Central memory CD8-positive, alpha-beta T cell (primary cell): Measurements from ENCODE around the gene ADARB2.

ENCODE experiments used
- ATAC-seq: fragments of 150-1000 bp; cut with Tn5 transposase; replicated peaks from 2 replicates; pipeline ENCODE4 v1.10.0; 2022; ENCODE audit warnings: mild to moderate bottlenecking, moderate FRiP score, moderate number of reproducible peaks; ENCODE audit not compliant: poor library complexity, severe bottlenecking; ENCODE audit errors: extremely low read depth
- DNase-seq, 2 donors: peaks; one replicate each; pipeline ENCODE4 v3.0.0; 2021; ENCODE audit warnings: low spot score in 2 of 2
- H3K27ac Mint-ChIP-seq: one replicate; pipeline ENCODE4 v1.8.0; 2022; ENCODE audit warnings: low read depth, mild to moderate bottlenecking, moderate library complexity, mixed read lengths
- H3K27me3 Mint-ChIP-seq: one replicate; pipeline ENCODE4 v1.8.0; 2022; ENCODE audit warnings: mixed read lengths
- H3K36me3 Mint-ChIP-seq: one replicate; pipeline ENCODE4 v1.8.0; 2022; ENCODE audit warnings: mild to moderate bottlenecking, moderate library complexity, mixed read lengths; ENCODE audit not compliant: insufficient read depth
- H3K4me1 Mint-ChIP-seq: one replicate; pipeline ENCODE4 v1.8.0; 2022; ENCODE audit warnings: mixed read lengths
- H3K4me3 Mint-ChIP-seq: one replicate; pipeline ENCODE4 v1.8.0; 2022; ENCODE audit warnings: mild to moderate bottlenecking, moderate library complexity, mixed read lengths
- H3K9me3 Mint-ChIP-seq: one replicate; pipeline ENCODE4 v1.8.0; 2022; ENCODE audit warnings: mixed read lengths

ADARB2 gene

DNA sequence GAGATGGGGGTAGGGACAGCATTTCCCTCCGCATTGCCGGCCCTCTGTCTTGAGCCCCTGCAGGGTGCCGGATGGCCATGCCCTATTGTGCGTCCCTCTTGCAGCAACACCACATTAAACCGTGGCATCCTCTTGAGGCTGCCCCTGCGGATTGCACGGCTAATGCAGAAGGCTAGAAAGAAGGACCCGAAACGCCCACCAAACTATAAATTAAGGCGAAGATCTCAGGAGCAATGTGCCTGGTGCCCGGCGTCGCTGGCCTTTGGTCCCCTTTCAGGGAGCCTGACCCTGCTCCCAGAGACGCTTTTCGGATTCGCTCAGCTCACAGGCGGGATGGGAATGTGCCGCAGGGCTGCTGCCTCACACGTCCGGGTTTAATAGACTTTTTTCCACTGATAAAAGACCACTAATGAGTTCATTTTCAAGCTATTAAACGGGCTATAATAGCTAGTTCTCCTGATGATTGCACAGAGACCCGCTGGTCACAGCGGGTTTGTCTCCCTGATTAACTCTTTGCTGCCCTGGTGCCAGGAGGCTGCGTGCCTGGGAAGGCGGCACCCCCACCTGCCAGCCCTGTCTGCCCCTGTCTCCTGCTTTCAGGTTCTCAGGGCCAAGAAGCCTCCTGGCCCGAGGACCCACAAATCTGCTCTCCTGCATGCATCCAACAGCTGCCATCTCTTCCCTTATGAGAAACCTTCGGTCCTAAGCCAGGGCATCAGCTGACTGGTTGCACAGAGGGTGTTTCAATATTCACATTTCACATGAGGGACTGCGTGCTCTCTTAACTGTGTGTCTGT lies 128.3 kb downstream of the ADARB2 start:
- no peak overlapping the region for H3K27ac Mint-ChIP-seq
- no peak overlapping the region for H3K4me3 Mint-ChIP-seq
- DNase-seq = no peak
- H3K27me3 Mint-ChIP-seq = peaks cover 61% of the 10 kb centered on the region
- H3K36me3 Mint-ChIP-seq = no peaks in the 10 kb centered on the region
- H3K4me1 Mint-ChIP-seq = peaks cover 8% of the 10 kb centered on the region
- ATAC-seq = no peak
- no peaks in the 10 kb centered on the region for H3K9me3 Mint-ChIP-seq

DNA sequence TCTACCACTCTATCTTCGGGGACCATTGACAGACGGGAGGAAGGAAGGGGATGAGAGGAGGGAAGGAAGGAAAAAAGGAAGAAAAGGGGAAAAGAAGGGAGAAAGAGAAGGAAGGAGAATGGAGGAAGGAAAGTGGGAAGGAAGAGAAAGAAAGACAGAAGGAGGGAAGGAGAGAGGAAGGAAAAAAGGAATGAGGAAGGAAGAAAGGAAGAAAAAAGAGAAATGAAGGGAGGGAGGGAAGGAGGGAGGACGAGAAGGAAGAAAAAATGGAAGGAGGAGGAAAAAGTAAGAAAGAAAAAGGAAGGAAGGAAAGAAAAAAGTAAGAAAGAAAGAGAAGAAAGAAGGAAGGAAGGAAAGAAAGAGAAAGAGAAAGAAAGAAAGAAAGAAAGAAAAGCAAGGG lies 128.9 kb downstream of the ADARB2 start:
- H3K27me3 Mint-ChIP-seq = peaks cover 61% of the 10 kb centered on the region
- H3K4me3 Mint-ChIP-seq = no peak overlapping the region
- no peaks in the 10 kb centered on the region for H3K9me3 Mint-ChIP-seq
- no peak for DNase-seq
- H3K36me3 Mint-ChIP-seq = no peaks in the 10 kb centered on the region
- no peak for ATAC-seq
- no peak overlapping the region for H3K27ac Mint-ChIP-seq
- H3K4me1 Mint-ChIP-seq = peaks cover 8% of the 10 kb centered on the region

DNA sequence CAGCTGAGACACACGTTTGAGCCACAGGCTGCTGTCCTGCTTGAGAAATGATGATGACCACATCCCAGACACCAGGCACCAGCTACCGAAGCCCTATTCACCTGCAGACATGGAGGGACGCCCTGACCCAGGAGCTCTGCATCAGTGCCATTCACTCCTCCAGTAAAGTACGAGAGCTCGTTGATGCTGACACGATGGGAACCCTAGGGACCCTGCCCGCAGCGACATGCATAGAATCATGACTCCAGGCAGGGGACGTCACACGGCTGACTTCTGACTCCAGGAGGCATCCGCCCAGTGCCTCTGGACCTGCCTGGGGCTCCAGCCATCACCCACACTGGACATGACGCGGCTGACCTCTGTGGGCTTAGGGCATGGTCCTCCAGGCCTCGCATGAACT lies 129.9 kb downstream of the ADARB2 start:
- Mint-ChIP-seq H3K4me1 (peaks cover 8% of the 10 kb centered on the region), H3K27me3 (peaks cover 61% of the 10 kb centered on the region), H3K27ac (no peak overlapping the region), H3K9me3 (no peaks in the 10 kb centered on the region), H3K36me3 (no peaks in the 10 kb centered on the region), H3K4me3 (no peak overlapping the region)
- DNase-seq = no peak
- no peak for ATAC-seq

DNA sequence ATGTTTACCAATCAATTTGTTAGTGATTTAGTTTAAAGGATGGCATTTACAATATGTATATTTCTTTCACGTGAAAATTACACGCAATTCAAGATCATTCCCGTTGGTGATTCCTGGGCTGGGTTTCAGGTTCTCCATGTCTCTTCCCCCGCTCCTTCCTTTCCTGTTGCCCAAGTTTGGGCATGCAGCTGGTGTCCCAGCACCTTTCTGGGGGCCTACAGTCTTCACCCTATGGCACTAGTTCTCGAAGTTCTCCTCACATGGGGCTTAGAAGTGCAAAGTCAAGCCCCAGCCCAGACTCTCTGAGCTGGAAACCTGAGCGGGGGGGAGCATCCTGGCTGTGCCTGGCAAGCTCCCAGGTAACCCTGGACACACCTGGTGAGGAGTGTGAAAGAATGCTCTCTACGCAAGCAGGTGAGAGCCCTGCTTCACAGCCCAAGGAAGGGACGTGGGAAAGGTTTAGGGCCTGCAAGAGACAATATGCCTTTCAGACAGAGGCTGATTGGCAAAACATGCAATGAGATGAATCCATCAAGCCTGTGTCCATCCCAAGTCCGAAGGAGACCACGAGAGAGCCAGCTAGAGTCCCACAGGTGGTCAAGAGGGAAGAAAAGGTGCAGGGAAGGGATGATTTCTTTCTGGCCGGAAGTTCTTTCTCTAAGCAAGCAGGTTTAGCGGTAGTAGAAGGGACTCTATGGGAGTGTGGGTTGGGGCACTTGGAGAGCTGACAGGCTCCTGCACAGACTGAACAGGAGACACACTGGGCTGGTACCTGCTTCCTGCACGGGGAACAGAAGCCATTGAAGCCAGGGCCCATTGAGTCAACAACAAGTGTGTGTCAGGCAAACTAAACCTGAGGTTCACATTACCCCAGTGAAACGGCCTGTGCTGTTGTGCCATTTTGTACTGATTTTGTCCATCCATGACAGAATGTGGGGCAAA lies 131.1 kb downstream of the ADARB2 start:
- no peak for DNase-seq
- Mint-ChIP-seq H3K27me3 (peaks cover 51% of the 10 kb centered on the region), H3K4me3 (no peak overlapping the region), H3K4me1 (peaks cover 8% of the 10 kb centered on the region), H3K36me3 (no peaks in the 10 kb centered on the region), H3K9me3 (no peaks in the 10 kb centered on the region), H3K27ac (no peak overlapping the region)
- no peak for ATAC-seq

DNA sequence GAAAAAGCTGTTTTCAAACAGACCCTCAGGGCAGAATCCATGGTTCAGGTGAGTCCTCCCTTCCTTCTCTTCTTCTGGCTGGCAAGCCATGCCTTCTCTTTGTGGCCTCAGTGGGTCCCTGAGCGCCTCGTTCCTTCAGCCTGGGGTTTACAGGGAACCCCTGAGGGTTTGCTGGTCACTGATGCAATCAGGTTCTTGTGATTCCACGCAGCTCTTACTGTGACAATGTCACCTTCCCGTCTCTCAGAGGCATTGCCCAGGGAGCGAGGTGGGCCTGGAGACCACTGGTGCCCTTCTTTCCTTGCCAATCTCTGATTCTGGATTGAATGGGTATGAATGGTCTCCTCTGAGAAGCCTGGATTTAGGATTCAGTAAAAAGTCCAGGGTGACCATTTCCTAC lies 132.2 kb downstream of the ADARB2 start:
- H3K36me3 Mint-ChIP-seq = no peaks in the 10 kb centered on the region
- peaks cover 39% of the 10 kb centered on the region for H3K27me3 Mint-ChIP-seq
- DNase-seq (no peak), ATAC-seq (no peak)
- no peaks in the 10 kb centered on the region for H3K9me3 Mint-ChIP-seq
- H3K4me1 Mint-ChIP-seq = peaks cover 8% of the 10 kb centered on the region
- no peak overlapping the region for H3K27ac Mint-ChIP-seq
- H3K4me3 Mint-ChIP-seq = no peak overlapping the region

DNA sequence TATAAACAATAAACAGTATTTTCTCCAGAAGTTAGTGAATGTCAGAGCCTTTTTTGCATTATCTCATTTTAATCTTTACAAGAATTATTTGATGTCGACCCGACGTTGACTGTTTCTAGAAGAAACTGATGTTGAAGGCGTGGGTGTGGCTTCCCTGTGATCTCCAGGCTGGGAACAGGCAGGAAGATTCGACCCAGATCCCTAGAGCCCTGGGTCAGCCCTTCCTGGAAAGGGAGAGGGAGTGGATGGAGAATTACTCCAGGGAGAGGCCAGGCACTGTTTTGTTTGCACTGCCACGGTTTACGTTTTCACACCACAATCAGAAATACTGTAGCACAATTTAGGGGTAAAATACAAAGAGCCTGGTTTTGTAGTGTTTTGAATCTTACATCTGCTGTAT lies 133.1 kb downstream of the ADARB2 start:
- H3K9me3 Mint-ChIP-seq = no peaks in the 10 kb centered on the region
- ATAC-seq (no peak), DNase-seq (no peak)
- peaks cover 8% of the 10 kb centered on the region for H3K4me1 Mint-ChIP-seq
- H3K27ac Mint-ChIP-seq = no peak overlapping the region
- no peaks in the 10 kb centered on the region for H3K36me3 Mint-ChIP-seq
- peaks cover 31% of the 10 kb centered on the region for H3K27me3 Mint-ChIP-seq
- H3K4me3 Mint-ChIP-seq = no peak overlapping the region

DNA sequence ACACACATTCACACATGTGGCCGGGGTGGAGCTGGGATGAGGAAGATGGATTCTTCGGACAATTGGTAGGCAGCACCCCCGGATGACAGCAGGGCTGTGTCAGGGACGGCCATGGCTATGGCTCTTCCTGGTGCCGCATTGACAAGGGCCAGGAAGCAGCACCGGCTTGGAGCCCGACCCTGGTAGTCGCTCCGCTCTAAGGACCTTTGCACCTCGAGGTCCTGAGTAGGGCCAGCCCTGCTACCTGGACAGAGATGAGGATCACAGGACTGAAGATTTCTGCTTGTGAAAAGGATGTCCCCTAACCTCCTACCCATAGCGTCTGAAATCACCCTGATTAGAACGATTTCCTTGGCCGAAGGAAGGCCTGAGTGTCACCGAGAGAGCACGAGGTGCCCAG lies 134.1 kb downstream of the ADARB2 start:
- H3K36me3 Mint-ChIP-seq = no peaks in the 10 kb centered on the region
- H3K4me1 Mint-ChIP-seq = peaks cover 3% of the 10 kb centered on the region
- no peak for ATAC-seq
- no peak for DNase-seq
- H3K4me3 Mint-ChIP-seq = no peak overlapping the region
- no peak overlapping the region for H3K27ac Mint-ChIP-seq
- peaks cover 20% of the 10 kb centered on the region for H3K27me3 Mint-ChIP-seq
- no peaks in the 10 kb centered on the region for H3K9me3 Mint-ChIP-seq

DNA sequence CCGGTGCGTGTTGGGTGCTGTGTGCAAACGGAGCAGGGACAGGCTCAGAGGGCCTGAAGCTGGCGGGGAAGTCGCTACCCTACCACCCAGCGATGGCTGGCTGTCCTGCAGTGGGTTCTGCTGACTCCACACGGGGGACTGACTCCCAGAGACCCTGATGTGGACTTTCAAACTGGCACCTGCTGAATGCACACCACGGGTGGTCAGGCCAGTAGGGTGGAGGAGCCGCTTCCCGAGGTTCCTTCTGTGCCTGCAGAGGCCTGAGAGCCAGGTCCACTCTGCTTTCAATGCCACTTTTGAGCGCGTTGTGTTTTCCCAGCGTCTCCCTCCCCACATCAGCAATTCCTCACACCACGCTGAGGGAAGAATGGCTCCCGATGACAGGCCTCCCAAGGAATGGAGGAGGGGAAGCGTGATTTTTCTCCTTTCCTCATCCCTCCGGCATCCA lies 135.3 kb downstream of the ADARB2 start:
- Mint-ChIP-seq H3K9me3 (no peaks in the 10 kb centered on the region), H3K4me1 (no peaks in the 10 kb centered on the region), H3K27me3 (peaks cover 11% of the 10 kb centered on the region), H3K4me3 (no peak overlapping the region), H3K36me3 (no peaks in the 10 kb centered on the region), H3K27ac (no peak overlapping the region)
- ATAC-seq (no peak), DNase-seq (no peak)

DNA sequence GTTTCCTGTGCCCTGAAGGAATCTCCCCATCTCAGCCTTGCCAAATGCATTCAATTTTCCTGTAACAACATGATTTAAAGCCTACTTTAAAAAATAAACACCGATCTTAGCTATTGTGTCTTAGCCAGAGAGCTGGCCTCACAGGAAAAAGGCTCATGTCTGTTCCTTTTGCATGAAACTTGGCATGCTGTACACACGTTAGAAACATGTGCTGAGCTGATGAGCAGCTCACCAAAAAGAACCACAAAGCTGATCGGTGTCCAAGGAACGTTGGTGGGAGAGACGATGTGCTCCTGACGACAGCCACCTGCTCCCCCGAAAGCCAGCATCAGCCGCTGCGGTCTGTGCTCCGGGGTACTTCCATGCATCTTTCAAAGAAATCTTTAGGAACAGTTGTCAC lies 135.9 kb downstream of the ADARB2 start:
- no peak overlapping the region for H3K4me3 Mint-ChIP-seq
- no peaks in the 10 kb centered on the region for H3K9me3 Mint-ChIP-seq
- no peak for DNase-seq
- no peaks in the 10 kb centered on the region for H3K36me3 Mint-ChIP-seq
- no peak overlapping the region for H3K27ac Mint-ChIP-seq
- no peak for ATAC-seq
- H3K27me3 Mint-ChIP-seq = peaks cover 9% of the 10 kb centered on the region
- no peaks in the 10 kb centered on the region for H3K4me1 Mint-ChIP-seq

DNA sequence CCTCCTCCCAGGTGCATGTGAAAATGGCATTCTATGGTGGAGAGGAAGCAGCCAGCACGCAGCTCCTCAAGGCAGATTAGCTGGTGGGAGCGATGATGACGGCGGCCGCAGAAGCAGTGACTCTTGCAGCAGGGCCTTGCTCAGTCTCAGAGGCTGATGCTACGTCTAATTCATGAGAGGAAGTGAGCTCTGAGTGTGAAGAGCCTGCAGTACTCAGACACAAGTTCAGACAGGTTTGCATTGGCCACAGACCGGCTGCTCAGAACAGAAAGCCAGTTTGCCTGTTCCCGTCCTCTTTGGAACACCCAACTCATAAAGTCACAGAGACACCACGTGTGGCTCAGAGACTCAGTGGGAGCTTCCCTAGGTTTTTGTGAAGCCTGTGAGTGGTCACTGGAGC lies 136.5 kb downstream of the ADARB2 start:
- peaks cover 10% of the 10 kb centered on the region for H3K27me3 Mint-ChIP-seq
- no peaks in the 10 kb centered on the region for H3K4me1 Mint-ChIP-seq
- no peaks in the 10 kb centered on the region for H3K36me3 Mint-ChIP-seq
- H3K27ac Mint-ChIP-seq = no peak overlapping the region
- ATAC-seq (no peak), DNase-seq (no peak)
- H3K9me3 Mint-ChIP-seq = no peaks in the 10 kb centered on the region
- no peak overlapping the region for H3K4me3 Mint-ChIP-seq

DNA sequence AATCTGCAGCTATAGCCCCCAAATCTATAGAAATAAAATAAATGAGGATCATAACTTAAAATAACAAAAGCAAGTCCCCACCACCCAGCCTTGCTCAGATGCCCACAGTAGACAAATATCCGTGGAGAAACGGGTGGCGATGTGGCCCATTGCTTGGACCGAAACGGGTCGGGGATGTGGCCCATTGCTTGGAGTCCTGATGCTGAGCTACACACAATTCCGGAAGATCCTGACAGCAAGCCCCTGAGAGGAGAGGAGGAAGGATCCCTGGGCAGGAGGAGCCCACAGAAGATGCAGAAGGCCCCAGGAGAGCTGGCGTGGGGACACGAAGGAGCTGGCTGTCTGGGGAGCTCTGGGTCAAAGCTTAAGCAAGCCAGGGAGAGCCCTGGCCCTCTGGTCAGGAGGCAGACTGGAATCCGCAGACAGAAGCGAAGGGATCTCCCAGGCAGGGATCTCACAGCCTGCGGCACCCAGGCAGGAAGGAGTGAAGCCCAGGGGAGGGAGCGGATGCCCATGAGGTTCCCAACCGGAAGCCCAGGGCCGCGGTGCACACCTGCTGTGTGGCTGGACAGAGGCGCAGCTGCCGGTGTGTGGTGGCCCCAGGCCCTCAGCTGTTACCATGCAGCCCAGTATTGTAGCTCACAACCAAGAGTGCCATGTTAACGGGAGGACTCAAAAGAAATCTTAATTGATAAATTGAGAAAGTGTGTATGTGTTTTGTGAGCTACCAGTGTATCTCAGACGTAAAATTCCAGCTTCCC lies 138.8 kb downstream of the ADARB2 start:
- ATAC-seq = no peak
- no peaks in the 10 kb centered on the region for H3K9me3 Mint-ChIP-seq
- no peak overlapping the region for H3K4me3 Mint-ChIP-seq

DNA sequence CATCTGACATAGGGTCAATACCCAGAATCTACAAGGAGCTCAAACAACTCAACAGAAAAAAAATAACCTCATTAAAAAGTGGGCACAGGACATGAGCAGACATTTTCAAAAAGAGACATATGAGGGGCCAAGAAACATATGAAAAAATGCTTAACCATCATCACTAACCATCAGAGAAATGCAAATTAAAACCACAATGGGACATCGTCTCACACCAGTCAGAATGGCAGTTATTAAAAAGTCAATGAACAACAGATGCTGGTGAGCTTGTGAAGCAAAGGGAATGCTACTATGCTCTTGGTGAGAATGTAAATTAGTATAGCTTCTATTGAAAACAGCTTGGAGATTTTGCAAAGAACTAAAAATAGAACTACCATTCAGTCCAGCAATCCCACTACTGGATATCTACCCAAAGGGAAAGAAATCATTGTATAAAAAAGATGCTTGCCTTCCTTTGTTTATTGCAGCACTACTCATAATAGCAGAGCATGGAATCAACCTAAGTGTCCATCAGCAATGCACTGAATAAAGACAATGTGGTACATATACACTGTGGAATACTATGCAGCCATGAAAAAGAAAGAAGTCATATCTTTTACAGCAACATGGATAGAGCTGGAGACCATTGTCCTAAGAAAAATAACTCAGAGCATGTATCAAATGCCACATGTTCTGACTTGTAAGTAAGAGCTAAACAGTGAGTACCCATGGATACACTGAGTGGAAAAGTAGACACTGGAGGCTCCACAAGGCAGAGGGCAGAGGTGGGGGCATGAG lies 139.8 kb downstream of the ADARB2 start:
- ATAC-seq = no peak
- peaks cover 35% of the 10 kb centered on the region for H3K27me3 Mint-ChIP-seq
- H3K4me3 Mint-ChIP-seq = no peak overlapping the region
- H3K36me3 Mint-ChIP-seq = no peaks in the 10 kb centered on the region
- no peak for DNase-seq
- no peak overlapping the region for H3K27ac Mint-ChIP-seq
- H3K9me3 Mint-ChIP-seq = no peaks in the 10 kb centered on the region
- H3K4me1 Mint-ChIP-seq = no peaks in the 10 kb centered on the region

More for the DNA sequence above, 138.8 kb downstream of the ADARB2 start:
- no peaks in the 10 kb centered on the region for H3K36me3 Mint-ChIP-seq
- no peak overlapping the region for H3K27ac Mint-ChIP-seq
- H3K27me3 Mint-ChIP-seq = peaks cover 27% of the 10 kb centered on the region
- no peaks in the 10 kb centered on the region for H3K4me1 Mint-ChIP-seq
- no peak for DNase-seq
